OCI-LY1 (cell line): ENCODE measurements around the gene OTOR.

Source experiments
- H2AFZ ChIP-seq: fragments of 200-600 bp; sonication (generic), shearing (Covaris generic); 2 replicates; pipeline ENCODE4 v1.6.0; 2014; ENCODE audit warnings: antibody characterized with exemption, mild to moderate bottlenecking, low read length
- H3F3A ChIP-seq: fragments of 200-600 bp; sonication (generic), shearing (Covaris generic); 2 replicates; pipeline ENCODE4 v1.6.0; 2014; ENCODE audit warnings: mild to moderate bottlenecking, antibody characterized with exemption, low read length, moderate library complexity; ENCODE audit not compliant: insufficient read depth
- H3K27ac ChIP-seq: fragments of 200-600 bp; sonication (generic); 2 replicates; pipeline ENCODE4 v1.5.1; 2014; ENCODE audit warnings: low read length, mixed run types, mild to moderate bottlenecking, low read depth; ENCODE audit not compliant: poor library complexity, severe bottlenecking
- H3K27me3 ChIP-seq: fragments of 200-600 bp; sonication (generic); 2 replicates; pipeline ENCODE4 v1.6.0; 2014; ENCODE audit warnings: antibody characterized with exemption, mild to moderate bottlenecking, low read length, moderate library complexity; ENCODE audit not compliant: insufficient read depth
- H3K36me3 ChIP-seq: fragments of 200-600 bp; sonication (generic); 2 replicates; pipeline ENCODE4 v1.6.1; 2014; ENCODE audit warnings: mild to moderate bottlenecking, antibody characterized with exemption, low read length, moderate library complexity, mixed read lengths; ENCODE audit not compliant: insufficient read depth
- H3K4me1 ChIP-seq: fragments of 200-600 bp; sonication (generic); 2 replicates; pipeline ENCODE4 v1.5.1; 2014; ENCODE audit warnings: mild to moderate bottlenecking, low read length, moderate library complexity; ENCODE audit not compliant: insufficient read depth, severe bottlenecking
- H3K4me2 ChIP-seq: fragments of 200-600 bp; sonication (generic), shearing (Covaris generic); 2 replicates; pipeline ENCODE4 v1.6.1; 2014; ENCODE audit warnings: low read length
- H3K4me3 ChIP-seq: fragments of 200-600 bp; sonication (generic); 2 replicates; pipeline ENCODE4 v1.5.1; 2014; ENCODE audit warnings: low read length, low read depth, mild to moderate bottlenecking, mixed read lengths; ENCODE audit not compliant: poor library complexity, severe bottlenecking
- H3K79me2 ChIP-seq: fragments of 200-600 bp; shearing (Covaris generic); 2 replicates; pipeline ENCODE4 v1.6.1; 2016; ENCODE audit warnings: mixed run types, low read length, mixed read lengths; ENCODE audit not compliant: insufficient read depth
- H3K9ac ChIP-seq: fragments of 200-600 bp; sonication (generic), shearing (Covaris generic); 2 replicates; pipeline ENCODE4 v1.6.1; 2014; ENCODE audit warnings: mild to moderate bottlenecking, low read length, mixed read lengths
- H3K9me2 ChIP-seq: fragments of 200-600 bp; sonication (generic), shearing (Covaris generic); 2 replicates; pipeline ENCODE4 v1.6.1; 2014; ENCODE audit warnings: low read depth, mild to moderate bottlenecking, low read length, mixed read lengths
- H3K9me3 ChIP-seq: fragments of 200-600 bp; shearing (Covaris generic); 2 replicates; pipeline ENCODE4 v1.6.1; 2014; ENCODE audit warnings: low read length, mixed read lengths
- H4K20me1 ChIP-seq: fragments of 200-600 bp; sonication (generic), shearing (Covaris generic); 2 replicates; pipeline ENCODE4 v1.6.0; 2016; ENCODE audit warnings: mild to moderate bottlenecking, low read length; ENCODE audit not compliant: insufficient read depth
- CTCF ChIP-seq: fragments of 200-600 bp; sonication (generic), shearing (Covaris generic); IDR thresholded peaks from 2 replicates; pipeline ENCODE4 v1.5.1; 2017; ENCODE audit warnings: mild to moderate bottlenecking, antibody characterized with exemption, low read length, moderate library complexity, mixed read lengths
- EZH2 ChIP-seq: fragments of 200-600 bp; sonication (generic), shearing (Covaris generic); IDR thresholded peaks from 2 replicates; pipeline ENCODE4 v1.8.0; 2017; ENCODE audit warnings: borderline replicate concordance, mixed run types, mild to moderate bottlenecking, antibody characterized with exemption, low read length, moderate library complexity, mixed read lengths

OTOR gene

GRCh38 chr20:16758454-16759180 lies 10.5 kb downstream of the OTOR start:
- H3K4me1 ChIP-seq, result no peaks in the 10 kb centered on the region
- H3K4me3 ChIP-seq, result no peak overlapping the region
- no peak overlapping the region for H3K9ac ChIP-seq
- H3K27ac ChIP-seq, result no peak overlapping the region
- H3K9me2 ChIP-seq, result no peaks in the 10 kb centered on the region
- no peaks in the 10 kb centered on the region for H3K9me3 ChIP-seq
- no peak overlapping the region for H2AFZ ChIP-seq
- no peaks in the 10 kb centered on the region for H3K36me3 ChIP-seq
- no peaks in the 10 kb centered on the region for H4K20me1 ChIP-seq
- no peak for TF ChIP-seq CTCF
- no peak for TF ChIP-seq EZH2
- H3K4me2 ChIP-seq, result no peak overlapping the region
- no peaks in the 10 kb centered on the region for H3K79me2 ChIP-seq
- H3F3A ChIP-seq, result no peaks in the 10 kb centered on the region
- no peaks in the 10 kb centered on the region for H3K27me3 ChIP-seq

GRCh38 chr20:16759181-16759563 lies 11.0 kb downstream of the OTOR start:
- H3K9me2 ChIP-seq, result no peaks in the 10 kb centered on the region
- H2AFZ ChIP-seq, result no peak overlapping the region

GRCh38 chr20:16760431-16761304 lies 12.5 kb downstream of the OTOR start:
- H3K4me1 ChIP-seq, result no peaks in the 10 kb centered on the region
- H3K79me2 ChIP-seq, result no peaks in the 10 kb centered on the region
- TF ChIP-seq CTCF, result no peak
- TF ChIP-seq EZH2, result no peak
- H3K4me3 ChIP-seq, result no peak overlapping the region
- H3K4me2 ChIP-seq, result no peak overlapping the region
- no peaks in the 10 kb centered on the region for H3K36me3 ChIP-seq
- H3F3A ChIP-seq, result no peaks in the 10 kb centered on the region
- H3K9me3 ChIP-seq, result no peaks in the 10 kb centered on the region
- H3K27me3 ChIP-seq, result no peaks in the 10 kb centered on the region
- H2AFZ ChIP-seq, result no peak overlapping the region
- H4K20me1 ChIP-seq, result no peaks in the 10 kb centered on the region
- no peak overlapping the region for H3K9ac ChIP-seq
- no peak overlapping the region for H3K27ac ChIP-seq
- H3K9me2 ChIP-seq, result no peaks in the 10 kb centered on the region

More at GRCh38 chr20:16759181-16759563, 11.0 kb downstream of the OTOR start:
- no peak overlapping the region for H3K27ac ChIP-seq
- H3K79me2 ChIP-seq, result no peaks in the 10 kb centered on the region
- H3F3A ChIP-seq, result no peaks in the 10 kb centered on the region
- no peaks in the 10 kb centered on the region for H3K27me3 ChIP-seq
- H4K20me1 ChIP-seq, result no peaks in the 10 kb centered on the region
- no peaks in the 10 kb centered on the region for H3K4me1 ChIP-seq
- no peaks in the 10 kb centered on the region for H3K36me3 ChIP-seq
- TF ChIP-seq CTCF, result no peak
- no peak for TF ChIP-seq EZH2
- H3K4me3 ChIP-seq, result no peak overlapping the region
- H3K4me2 ChIP-seq, result no peak overlapping the region
- no peak overlapping the region for H3K9ac ChIP-seq
- no peaks in the 10 kb centered on the region for H3K9me3 ChIP-seq
